ENCODE data around the gene BMP7. TPM values are rescaled to one million over a fixed set of nuclear protein-coding genes. Genes with fewer than 3 reads are reported as not detected.

Gene BMP7
- total and polyA plus RNA-seq, 2 of the 8 experiments (the other 6 are each of a cell fraction or from before 2014, with no cell fraction given): 9.2 to 14.7 TPM

DNA sequence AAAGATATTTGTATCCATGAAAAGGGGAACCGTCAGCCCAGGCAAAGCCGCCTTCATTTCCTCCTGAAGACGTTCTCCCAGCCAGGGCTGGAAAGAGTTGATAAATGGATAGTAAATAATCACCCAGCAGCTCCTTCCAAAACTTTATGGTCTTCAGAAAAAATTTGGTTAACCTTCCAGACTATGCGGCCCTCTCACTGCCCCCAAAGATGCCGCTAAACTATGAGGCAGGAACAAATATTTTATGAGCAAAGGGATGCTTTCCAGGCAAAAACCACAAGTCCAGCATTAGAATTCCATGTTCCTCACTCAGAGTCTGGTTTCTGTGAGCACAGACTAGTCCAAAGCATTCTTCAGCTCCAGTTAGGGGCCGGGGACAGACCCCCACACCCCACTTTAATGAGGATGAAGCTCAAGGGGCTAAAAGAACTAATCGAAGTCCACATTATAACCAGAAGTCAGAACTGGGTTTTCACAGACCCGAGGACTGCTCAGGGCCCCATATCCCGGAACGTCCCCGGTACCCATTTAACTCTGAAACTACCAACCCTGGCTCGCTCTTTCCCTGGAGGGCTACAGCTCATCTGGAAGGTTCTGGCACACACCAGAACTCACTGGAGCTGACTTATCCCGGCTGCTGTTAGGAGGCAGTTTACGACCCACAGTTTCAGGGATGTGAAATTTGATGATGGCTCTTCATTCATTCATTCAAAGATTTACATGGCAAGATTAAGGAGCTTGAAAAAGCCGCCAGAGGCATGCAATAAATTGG is 29.4 kb downstream of the BMP7 start:
- no peaks in the 10 kb centered on the region; the same call in 1 of the 2 replicates for H3K23me2 ChIP-seq (ENCODE audit: low read depth, low read length)
- no peak overlapping the region for H4K5ac ChIP-seq (ENCODE audit: insufficient read length, low read depth, low read length)
- no peak overlapping the region for H3K4me3 ChIP-seq (ENCODE audit: extremely low read depth in 1 of 4, insufficient read depth in 2 of 4, low read depth in 3 of 4, low read length in 4 of 4)
- no peaks in the 10 kb centered on the region for H3K79me2 ChIP-seq (ENCODE audit: control insufficient read depth in 1 of 2, insufficient read depth in 2 of 2, low read length in 2 of 2)
- no peak overlapping the region for H2BK15ac ChIP-seq (ENCODE audit: low read length)
- peaks cover 0 to 6% (median under 1%) of the 10 kb centered on the region in 4 experiments; a peak in 2 of 7 replicates for H3K4me1 ChIP-seq (replicated peaks in 1 of 4; ENCODE audit: control insufficient read depth in 3 of 4, insufficient read depth in 4 of 4, low read length in 3 of 4)
- CTCF ChIA-PET (ENCODE audit: partially characterized antibody): interaction anchor here (0.8 to 2.0 kb wide), 9 partner anchors 10 to 145 kb away, joined by 3 to 6 read pairs (median 3); partner anchors contain the start of gene SPO11
- no peak overlapping the region for H2AFZ ChIP-seq (ENCODE audit: low read length)
- H3K27me3 ChIP-seq (replicated peaks in 1 of 4; ENCODE audit: control insufficient read depth in 3 of 4, extremely low read depth in 1 of 4, insufficient read depth in 3 of 4, low read length in 3 of 4): peaks cover 0 to 28% (median 9%) of the 10 kb centered on the region in 4 experiments; a peak in 5 of 7 replicates
- no peak overlapping the region for H3K9ac ChIP-seq (replicated peaks in 1 of 4; ENCODE audit: extremely low read depth in 1 of 4, low read depth in 3 of 4, low read length in 3 of 4)
- 88% methylated on average over 15 of the region's 15 CpGs; no CpG with 5 or more reads in 1 of the 2 experiments for WGBS, 2 experiments (ENCODE audit: extremely low coverage in 1 of 2, insufficient coverage in 1 of 2, insufficient read length in 1 of 2, insufficient replicate concordance in 2 of 2, low coverage in 1 of 2, low lambda C conversion rate in 2 of 2, missing lambda C conversion rate in 1 of 2)
- H2BK120ac ChIP-seq (replicated peaks; ENCODE audit: low read depth, low read length): no peak overlapping the region
- H3K4me2 ChIP-seq (ENCODE audit: insufficient read depth in 1 of 2, low read depth in 2 of 2, low read length in 2 of 2): no peak overlapping the region
- peaks cover 4% of the 10 kb centered on the region for H3K79me1 ChIP-seq (ENCODE audit: low read depth, low read length)
- FAIRE-seq: no peak
- peaks cover 6 to 8% of the 10 kb centered on the region in 2 experiments; a peak in 1 of 4 replicates for H3K9me3 ChIP-seq (ENCODE audit: insufficient read depth in 2 of 2, low read depth in 1 of 2, low read length in 1 of 2)
- H2BK12ac ChIP-seq (ENCODE audit: low read depth, low read length): no peak overlapping the region
- no peak for TF ChIP-seq SRF (IDR thresholded peaks at IDR 0.05; ENCODE audit: low read depth, low read length)
- H3K27ac ChIP-seq (ENCODE audit: low read depth, low read length): no peak overlapping the region
- no peak overlapping the region for H2BK5ac ChIP-seq (ENCODE audit: low read depth, low read length)
- no peaks in the 10 kb centered on the region for H4K20me1 ChIP-seq (replicated peaks in 1 of 2; ENCODE audit: control insufficient read depth in 1 of 2, insufficient read depth in 2 of 2, low read length in 2 of 2)
- POLR2A ChIA-PET (ENCODE audit: partially characterized antibody): no interaction called here
- no peaks in the 10 kb centered on the region for H3K36me3 ChIP-seq (ENCODE audit: control insufficient read depth in 2 of 4, insufficient read depth in 4 of 4, low read length in 3 of 4)
- no peak overlapping the region for H3K23ac ChIP-seq (ENCODE audit: insufficient read length)
- H3K18ac ChIP-seq (ENCODE audit: extremely low read depth, low read length): no peak overlapping the region; the same call in 1 of the 2 replicates
- no peak overlapping the region for H3K56ac ChIP-seq (replicated peaks; ENCODE audit: insufficient read length, low read depth, low read length)
- no peak overlapping the region for H2BK20ac ChIP-seq (ENCODE audit: low read length)
- H2AK5ac ChIP-seq (ENCODE audit: low read depth, low read length): no peak overlapping the region
- no peak overlapping the region for H4K91ac ChIP-seq (replicated peaks; ENCODE audit: insufficient read length, low read length)
- no peak overlapping the region for H3K14ac ChIP-seq (ENCODE audit: insufficient read length)
- H3K4ac ChIP-seq (replicated peaks; ENCODE audit: insufficient read length, low read depth, low read length): no peak overlapping the region
- no peak overlapping the region for H4K8ac ChIP-seq (ENCODE audit: extremely low read depth, insufficient read depth, low read length)
- no peak for DNase-seq (ENCODE audit: low read depth in 1 of 2, low spot score in 2 of 2)

Measured in H1 (cell line).